Activated CD8-positive, alpha-beta T cell treated with anti-CD3 and anti-CD28 coated beads for 36 hours (primary cell): ENCODE data around the gene DKK3. TPM values are rescaled to one million over a fixed set of nuclear protein-coding genes. Genes with fewer than 3 reads are reported as not detected.

ENCODE experiments used
- ATAC-seq: fragments of 200-7000 bp; cut with Tn5 transposase; one replicate; pipeline ENCODE4 v1.10.0; 2021; ENCODE audit warnings: mild to moderate bottlenecking, moderate library complexity
- CTCF ChIA-PET: fragments of 350-600 bp; sonication (Branson Sonifier 250); formaldehyde crosslinking; loops from one replicate; lab custom pipeline; 2021; ENCODE audit warnings: antibody characterized with exemption; lab: Charles Lee
- POLR2A ChIA-PET: fragments of 350-600 bp; sonication (Branson Sonifier 250); formaldehyde crosslinking; loops from one replicate; lab custom pipeline; 2021; ENCODE audit warnings: antibody characterized with exemption; lab: Charles Lee
- DNase-seq: peaks from one replicate; pipeline ENCODE4 v3.0.0-alpha.2; 2020
- H3K27ac Mint-ChIP-seq: one replicate; pipeline ENCODE4 v1.8.0; 2021; ENCODE audit warnings: mild to moderate bottlenecking, mixed read lengths
- H3K27me3 Mint-ChIP-seq: one replicate; pipeline ENCODE4 v1.8.0; 2021; ENCODE audit warnings: mixed read lengths
- H3K36me3 Mint-ChIP-seq: one replicate; pipeline ENCODE4 v1.8.0; 2021; ENCODE audit warnings: low read depth, mixed read lengths
- H3K4me1 Mint-ChIP-seq: one replicate; pipeline ENCODE4 v1.8.0; 2021; ENCODE audit warnings: low read depth, mixed read lengths
- H3K4me3 Mint-ChIP-seq: one replicate; pipeline ENCODE4 v1.8.0; 2021; ENCODE audit warnings: mild to moderate bottlenecking, moderate library complexity, mixed read lengths
- H3K9me3 Mint-ChIP-seq: one replicate; pipeline ENCODE4 v1.8.0; 2021; ENCODE audit warnings: mixed read lengths
- intact Hi-C: fragments of 100-400 bp; cut with micrococcal nuclease; formaldehyde crosslinking; loops from one replicate; pipeline ENCODE4 v1.10.0; 2022
- total RNA-seq, 2 experiments: library from RNA; stranded (reverse); gene quantifications; one replicate each; pipeline ENCODE4 v1.2.3, GENCODE V29; 2021
- TF ChIP-seq, protein P1 (sequence below): fragments of 200-600 bp; IDR thresholded peaks from one replicate; pipeline ENCODE4 v1.8.0; 2022; ENCODE audit warnings: antibody characterized with exemption, mild to moderate bottlenecking

The DKK3 gene
- total RNA-seq, 2 experiments from 2014 or later = not detected

DNA sequence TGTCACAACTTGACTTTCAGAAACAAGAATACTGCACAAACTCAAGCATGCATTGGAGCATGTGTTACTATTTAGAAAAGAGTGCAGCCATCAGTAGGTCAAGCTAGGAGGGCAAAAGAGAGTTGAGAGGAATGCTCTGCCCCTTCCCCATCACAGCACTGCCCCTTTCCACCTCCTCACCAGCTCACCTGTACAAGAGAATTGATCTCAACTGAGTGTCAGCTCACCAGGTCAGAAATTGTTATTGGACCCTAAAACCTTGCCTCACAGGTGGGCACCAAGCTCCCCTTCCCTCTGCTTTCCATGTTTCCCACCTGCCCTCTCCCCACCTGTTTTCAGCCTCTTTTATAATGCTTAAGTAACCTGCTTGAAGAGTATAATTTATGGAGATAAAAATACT, 48.8 kb downstream of the DKK3 start:
- TF ChIP-seq, protein P1, sequence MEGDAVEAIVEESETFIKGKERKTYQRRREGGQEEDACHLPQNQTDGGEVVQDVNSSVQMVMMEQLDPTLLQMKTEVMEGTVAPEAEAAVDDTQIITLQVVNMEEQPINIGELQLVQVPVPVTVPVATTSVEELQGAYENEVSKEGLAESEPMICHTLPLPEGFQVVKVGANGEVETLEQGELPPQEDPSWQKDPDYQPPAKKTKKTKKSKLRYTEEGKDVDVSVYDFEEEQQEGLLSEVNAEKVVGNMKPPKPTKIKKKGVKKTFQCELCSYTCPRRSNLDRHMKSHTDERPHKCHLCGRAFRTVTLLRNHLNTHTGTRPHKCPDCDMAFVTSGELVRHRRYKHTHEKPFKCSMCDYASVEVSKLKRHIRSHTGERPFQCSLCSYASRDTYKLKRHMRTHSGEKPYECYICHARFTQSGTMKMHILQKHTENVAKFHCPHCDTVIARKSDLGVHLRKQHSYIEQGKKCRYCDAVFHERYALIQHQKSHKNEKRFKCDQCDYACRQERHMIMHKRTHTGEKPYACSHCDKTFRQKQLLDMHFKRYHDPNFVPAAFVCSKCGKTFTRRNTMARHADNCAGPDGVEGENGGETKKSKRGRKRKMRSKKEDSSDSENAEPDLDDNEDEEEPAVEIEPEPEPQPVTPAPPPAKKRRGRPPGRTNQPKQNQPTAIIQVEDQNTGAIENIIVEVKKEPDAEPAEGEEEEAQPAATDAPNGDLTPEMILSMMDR = no peak
- H3K36me3 Mint-ChIP-seq = peaks cover 12% of the 10 kb centered on the region
- DNase-seq = no peak
- H3K4me1 Mint-ChIP-seq = peaks cover 24% of the 10 kb centered on the region
- intact Hi-C loops = no loop called here
- H3K27me3 Mint-ChIP-seq = no peaks in the 10 kb centered on the region
- H3K9me3 Mint-ChIP-seq = no peaks in the 10 kb centered on the region
- ChIA-PET POLR2A (no interaction called here), CTCF (interaction anchor here (1.2 to 1.8 kb wide), 4 partner anchors 13 to 322 kb away, joined by 3 to 6 read pairs (median 4); no protein-coding TSS in a partner anchor)
- H3K27ac Mint-ChIP-seq = peak overlapping the region; percentile 10
- H3K4me3 Mint-ChIP-seq = no peak overlapping the region
- no peak for ATAC-seq

- TF ChIP-seq, protein P1 = no peak
- Mint-ChIP-seq H3K27me3 (no peaks in the 10 kb centered on the region), H3K4me3 (no peak overlapping the region), H3K36me3 (peaks cover 15% of the 10 kb centered on the region), H3K4me1 (peaks cover 24% of the 10 kb centered on the region), H3K9me3 (no peaks in the 10 kb centered on the region), H3K27ac (peak overlapping the region; percentile 0)
- ATAC-seq (no peak), DNase-seq (no peak)
- POLR2A ChIA-PET = no interaction called here
- CTCF ChIA-PET = interaction anchor here (0.9 to 1.7 kb wide), 5 partner anchors 8 to 323 kb away, joined by 3 to 6 read pairs (median 3); no protein-coding TSS in a partner anchor
- intact Hi-C loops = no loop called here
Observed at GRCh38 chr11:11958403-11959231, 49.8 kb downstream of the DKK3 start.

DNA sequence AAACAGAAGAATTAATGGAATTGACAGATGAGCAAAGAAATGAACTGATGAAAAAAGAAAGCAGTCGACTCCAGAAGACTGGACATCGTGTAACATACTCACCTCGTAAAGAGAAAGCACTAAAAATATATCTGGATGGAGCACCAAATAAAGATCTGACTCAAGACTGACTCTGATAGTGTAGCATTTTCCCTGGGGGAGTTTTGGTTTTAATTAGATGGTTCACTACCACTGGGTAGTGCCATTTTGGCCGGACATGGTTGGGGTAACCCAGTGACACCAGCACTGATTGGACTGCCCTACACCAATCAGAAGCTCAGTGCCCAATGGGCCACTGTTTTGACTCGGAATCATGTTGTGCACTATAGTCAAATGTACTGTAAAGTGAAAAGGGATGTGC, 52.4 kb downstream of the DKK3 start:
- Mint-ChIP-seq H3K4me1 (peaks cover 18% of the 10 kb centered on the region), H3K36me3 (peaks cover 28% of the 10 kb centered on the region), H3K27me3 (no peaks in the 10 kb centered on the region), H3K4me3 (no peak overlapping the region), H3K27ac (no peak overlapping the region), H3K9me3 (no peaks in the 10 kb centered on the region)
- ChIA-PET CTCF (interaction anchor here (1.1 to 3.1 kb wide), 6 partner anchors 9 to 375 kb away, joined by 3 to 11 read pairs (median 5); no protein-coding TSS in a partner anchor), POLR2A (interaction anchor here (0.7 kb wide), 1 partner anchor 77 kb away, joined by 3 read pairs; no protein-coding TSS in a partner anchor)
- no peak for ATAC-seq
- intact Hi-C loops = no loop called here
- DNase-seq = no peak
- TF ChIP-seq, protein P1 = no peak

- Mint-ChIP-seq H3K36me3 (peaks cover 32% of the 10 kb centered on the region), H3K27me3 (no peaks in the 10 kb centered on the region), H3K4me1 (no peaks in the 10 kb centered on the region), H3K27ac (peak overlapping the region; percentile 21), H3K4me3 (no peak overlapping the region), H3K9me3 (no peaks in the 10 kb centered on the region)
- TF ChIP-seq, protein P1 = no peak
- ChIA-PET POLR2A (no interaction called here), CTCF (no interaction called here)
- no peak for ATAC-seq
- DNase-seq = no peak
- intact Hi-C loops = no loop called here
Observed at GRCh38 chr11:11952036-11952435, 56.4 kb downstream of the DKK3 start.

DNA sequence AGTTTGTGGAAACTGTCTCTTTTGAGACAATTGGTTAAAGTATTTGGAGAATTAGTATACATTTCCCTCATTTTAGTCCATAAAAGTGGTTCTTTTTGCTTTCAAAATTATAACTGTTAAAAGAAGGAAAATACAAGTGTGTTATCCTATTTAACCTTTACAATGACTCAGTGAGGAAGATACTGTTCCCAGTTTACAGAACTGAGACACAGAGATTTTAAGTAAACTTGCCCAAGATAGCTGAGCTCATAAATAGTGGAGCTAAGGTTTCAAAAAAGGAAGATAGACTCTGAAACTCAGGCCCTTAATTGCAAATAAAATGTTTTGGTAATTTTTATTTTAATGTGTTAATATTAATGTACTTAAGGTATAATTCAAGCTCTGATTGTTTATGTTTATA, 58.9 kb downstream of the DKK3 start:
- H3K4me1 Mint-ChIP-seq = no peaks in the 10 kb centered on the region
- CTCF ChIA-PET = interaction anchor here (0.9 to 1.2 kb wide), 2 partner anchors 18 kb away, joined by 3 to 4 read pairs; no protein-coding TSS in a partner anchor
- no peak overlapping the region for H3K4me3 Mint-ChIP-seq
- DNase-seq (no peak), ATAC-seq (no peak)
- TF ChIP-seq, protein P1 = no peak
- intact Hi-C loops = no loop called here
- no peak overlapping the region for H3K27ac Mint-ChIP-seq
- POLR2A ChIA-PET = no interaction called here
- peaks cover 28% of the 10 kb centered on the region for H3K36me3 Mint-ChIP-seq
- H3K27me3 Mint-ChIP-seq = no peaks in the 10 kb centered on the region
- H3K9me3 Mint-ChIP-seq = no peaks in the 10 kb centered on the region
